K562 treated with DMSO at 1 percent for 48 hours (cell line): ENCODE results near the gene CDH24. TPM values are rescaled to one million over a fixed set of nuclear protein-coding genes. Genes with fewer than 3 reads are reported as not detected.

Experiments used
- total RNA-seq: library from RNA; unstranded; fragments of 300-600 nt; gene quantifications from 2 replicates; pipeline ENCODE4 v1.2.3, GENCODE V29; 2022; ENCODE audit warnings: low replicate concordance; ENCODE audit errors: extremely low read depth

The CDH24 gene, protein sequence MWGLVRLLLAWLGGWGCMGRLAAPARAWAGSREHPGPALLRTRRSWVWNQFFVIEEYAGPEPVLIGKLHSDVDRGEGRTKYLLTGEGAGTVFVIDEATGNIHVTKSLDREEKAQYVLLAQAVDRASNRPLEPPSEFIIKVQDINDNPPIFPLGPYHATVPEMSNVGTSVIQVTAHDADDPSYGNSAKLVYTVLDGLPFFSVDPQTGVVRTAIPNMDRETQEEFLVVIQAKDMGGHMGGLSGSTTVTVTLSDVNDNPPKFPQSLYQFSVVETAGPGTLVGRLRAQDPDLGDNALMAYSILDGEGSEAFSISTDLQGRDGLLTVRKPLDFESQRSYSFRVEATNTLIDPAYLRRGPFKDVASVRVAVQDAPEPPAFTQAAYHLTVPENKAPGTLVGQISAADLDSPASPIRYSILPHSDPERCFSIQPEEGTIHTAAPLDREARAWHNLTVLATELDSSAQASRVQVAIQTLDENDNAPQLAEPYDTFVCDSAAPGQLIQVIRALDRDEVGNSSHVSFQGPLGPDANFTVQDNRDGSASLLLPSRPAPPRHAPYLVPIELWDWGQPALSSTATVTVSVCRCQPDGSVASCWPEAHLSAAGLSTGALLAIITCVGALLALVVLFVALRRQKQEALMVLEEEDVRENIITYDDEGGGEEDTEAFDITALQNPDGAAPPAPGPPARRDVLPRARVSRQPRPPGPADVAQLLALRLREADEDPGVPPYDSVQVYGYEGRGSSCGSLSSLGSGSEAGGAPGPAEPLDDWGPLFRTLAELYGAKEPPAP
- total RNA-seq = not detected in 2 replicates

GRCh38 chr14:23056956-23057756 lies at the start of gene CDH24:
Gene CDH24 (minus strand): TSS chr14:23057520. CDS start chr14:23055733, 1,787 bp downstream.

DNA sequence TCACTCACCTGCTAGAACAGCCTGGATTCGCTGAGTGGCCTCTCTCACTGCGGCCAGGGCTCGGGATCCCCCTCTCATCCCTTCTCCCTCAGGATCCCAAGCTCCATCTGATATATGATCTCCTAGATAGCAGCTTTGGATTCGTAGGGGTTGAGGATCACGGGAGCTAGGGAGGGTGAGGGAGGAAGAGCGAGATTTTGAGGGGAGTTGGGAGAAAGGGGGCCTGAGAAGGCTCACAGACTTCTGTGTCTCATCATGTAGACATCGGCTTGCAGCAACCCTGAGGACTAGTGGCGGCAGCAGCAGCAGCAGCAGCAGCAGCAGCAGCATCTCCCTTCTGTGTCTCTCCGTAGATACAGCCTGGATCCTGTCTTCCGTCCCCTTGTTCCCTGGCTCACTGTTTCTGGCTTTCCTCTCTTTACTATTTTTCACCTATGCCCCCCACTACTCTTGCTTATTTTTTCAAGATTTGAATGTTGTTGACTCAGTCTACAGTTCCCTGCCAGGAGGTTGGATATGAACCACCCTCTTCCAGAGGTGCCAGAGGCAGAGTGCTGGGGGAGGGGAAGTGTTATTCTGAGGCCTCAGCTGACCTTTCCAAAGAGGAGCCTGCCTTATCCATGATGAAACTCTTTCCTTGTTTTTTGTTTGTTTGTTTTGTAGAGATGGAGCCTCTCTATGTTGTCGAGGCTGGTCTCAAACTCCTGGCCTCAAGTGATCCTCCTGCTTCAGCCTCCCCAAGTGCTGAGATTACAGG lies 47.4 kb upstream of the CDH24 start, which contains the start of gene CIROP:
Gene CIROP (minus strand): TSS at position 399 of the 757 bp plus-strand sequence. CDS start 69 bp downstream, at position 330.

DNA sequence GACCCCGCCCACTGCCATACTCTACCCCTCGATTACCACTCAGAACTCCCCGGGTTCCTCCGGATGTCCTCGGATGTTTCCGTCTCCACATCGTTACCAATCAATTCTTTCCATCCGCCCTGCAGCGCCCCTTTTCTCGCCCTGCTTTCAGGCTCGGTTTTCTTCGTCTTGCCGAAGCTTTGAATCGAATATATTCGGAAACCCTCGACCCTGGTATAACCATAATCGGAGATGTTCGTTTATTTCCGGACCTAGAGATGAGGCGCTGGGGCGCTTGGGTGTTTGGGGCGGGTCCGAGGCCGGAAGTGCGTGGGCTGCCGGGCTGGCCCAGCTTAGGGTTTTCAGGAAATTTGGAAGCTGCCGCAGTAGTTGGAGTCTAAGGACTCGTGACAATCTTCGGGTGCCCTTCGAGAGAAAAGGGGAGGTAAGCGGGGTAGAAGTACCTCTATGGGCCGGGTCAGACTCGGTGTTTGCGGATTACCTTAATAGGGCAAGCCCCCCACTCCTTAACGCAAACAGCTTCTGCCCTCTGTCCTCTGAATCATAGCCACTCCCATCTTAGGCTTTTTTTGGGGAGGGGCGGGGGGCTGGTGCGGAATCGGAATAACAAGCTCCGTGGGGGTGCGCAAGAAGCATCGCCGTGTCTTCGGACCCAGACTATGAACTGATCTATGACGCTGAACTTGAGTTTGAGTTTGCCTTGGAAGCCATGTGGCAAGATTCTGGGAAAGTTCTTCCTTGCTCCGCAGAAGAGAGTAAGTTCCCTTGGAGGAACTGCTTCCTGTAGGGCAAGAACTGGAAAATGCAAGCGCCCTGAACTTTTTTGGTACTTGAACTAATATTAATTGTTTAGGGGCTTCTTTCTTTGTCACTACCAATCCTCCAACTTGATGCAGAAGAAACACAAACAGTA lies 38.1 kb upstream of the CDH24 start, which contains the start of gene C14orf119:
Gene C14orf119 (plus strand): TSS at position 310 of the 913 bp plus-strand sequence. CDS start 2,154 bp downstream, outside the sequence.

DNA sequence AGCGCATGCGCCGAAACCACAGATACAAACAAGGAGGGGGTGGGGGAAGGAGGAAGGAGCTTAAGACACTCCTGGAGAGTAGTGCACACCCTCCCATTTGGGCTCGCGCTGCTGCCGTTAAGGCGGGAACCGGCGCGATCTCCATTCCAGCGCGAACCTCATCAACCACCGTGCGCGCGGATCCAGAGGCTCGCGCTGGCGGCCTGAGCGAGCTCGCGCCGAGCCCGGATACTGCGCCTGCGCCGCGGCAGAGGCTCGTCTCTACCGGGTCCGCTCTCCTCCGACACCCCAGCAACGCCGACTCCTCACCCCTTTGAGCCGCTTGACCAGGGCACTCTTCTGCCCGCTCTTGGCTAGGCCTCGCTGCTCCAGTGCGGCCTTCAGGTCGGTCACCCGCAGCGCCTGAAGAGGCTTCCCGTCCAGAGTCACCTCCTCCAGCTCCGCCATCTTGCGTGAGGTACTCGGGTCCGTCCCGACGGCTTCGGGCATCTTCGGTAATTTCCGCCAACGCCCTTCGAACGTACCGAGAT lies 37.4 kb upstream of the CDH24 start, which contains the start of gene ACIN1:
Gene ACIN1 (minus strand): TSS at position 471 of the 530 bp plus-strand sequence. CDS start 24 bp downstream, at position 447.

DNA sequence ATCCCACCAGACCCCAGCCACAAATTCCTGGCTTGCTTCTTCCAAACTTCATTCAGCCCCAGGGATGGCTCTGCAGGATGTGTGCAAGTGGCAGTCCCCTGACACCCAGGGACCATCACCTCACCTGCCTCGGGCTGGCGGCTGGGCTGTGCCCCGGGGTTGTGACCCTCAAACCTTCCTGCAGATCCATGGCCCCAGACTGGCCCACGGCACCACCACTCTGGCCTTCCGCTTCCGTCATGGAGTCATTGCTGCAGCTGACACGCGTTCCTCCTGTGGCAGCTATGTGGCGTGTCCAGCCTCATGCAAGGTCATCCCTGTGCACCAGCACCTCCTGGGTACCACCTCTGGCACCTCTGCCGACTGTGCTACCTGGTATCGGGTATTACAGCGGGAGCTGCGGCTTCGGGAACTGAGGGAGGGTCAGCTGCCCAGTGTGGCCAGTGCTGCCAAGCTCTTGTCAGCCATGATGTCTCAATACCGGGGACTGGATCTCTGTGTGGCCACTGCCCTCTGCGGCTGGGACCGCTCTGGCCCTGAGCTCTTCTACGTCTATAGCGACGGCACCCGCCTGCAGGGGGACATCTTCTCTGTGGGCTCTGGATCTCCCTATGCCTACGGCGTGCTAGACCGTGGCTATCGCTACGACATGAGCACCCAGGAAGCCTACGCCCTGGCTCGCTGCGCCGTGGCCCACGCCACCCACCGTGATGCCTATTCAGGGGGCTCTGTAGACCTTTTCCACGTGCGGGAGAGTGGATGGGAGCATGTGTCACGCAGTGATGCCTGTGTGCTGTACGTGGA lies 15.0 kb downstream of the CDH24 start, which contains the start of gene PSMB11:
Gene PSMB11 (plus strand): TSS at position 51 of the 804 bp plus-strand sequence. CDS start 14 bp downstream, at position 65.

GRCh38 chr14:23034498-23035302 lies 22.6 kb downstream of the CDH24 start, which contains the start of gene PSMB5:
Gene PSMB5 (minus strand): TSS chr14:23034900. CDS start chr14:23034881, 19 bp downstream.

GRCh38 chr14:23009939-23010726 lies 47.2 kb downstream of the CDH24 start, which contains the start of gene C14orf93:
Gene C14orf93 (minus strand): TSS chr14:23010143. CDS start chr14:22999023, 11,120 bp downstream.

Other genes starting within 250 kb of the CDH24 start
- not detected in 2 replicates for gene SLC7A7, start 242.1 kb downstream of the CDH24 start, total RNA-seq
- gene MRPL52, start 227.6 kb downstream of the CDH24 start, total RNA-seq = not detected in 2 replicates
- gene MMP14, start 220.9 kb downstream of the CDH24 start, total RNA-seq = not detected in 2 replicates
- gene LRP10, start 185.8 kb downstream of the CDH24 start, total RNA-seq = not detected in 2 replicates
- not detected in 2 replicates for gene REM2, start 174.3 kb downstream of the CDH24 start, total RNA-seq
- not detected in 2 replicates for gene RBM23, start 138.4 kb downstream of the CDH24 start, total RNA-seq
- gene PRMT5, start 128.1 kb downstream of the CDH24 start, total RNA-seq = not detected in 2 replicates
- gene HAUS4, start 100.4 kb downstream of the CDH24 start, total RNA-seq = not detected in 2 replicates
- not detected in 2 replicates for gene AJUBA, start 75.0 kb downstream of the CDH24 start, total RNA-seq
- gene C14orf93, start 47.4 kb downstream of the CDH24 start, total RNA-seq = not detected in 2 replicates
- not detected in 2 replicates for gene PSMB5, start 22.6 kb downstream of the CDH24 start, total RNA-seq
- gene PSMB11, start 15.3 kb downstream of the CDH24 start, total RNA-seq = not detected in 2 replicates
- not detected in 2 replicates for gene ACIN1, start 37.6 kb upstream of the CDH24 start, total RNA-seq
- not detected in 2 replicates for gene C14orf119, start 38.0 kb upstream of the CDH24 start, total RNA-seq
- gene CIROP, start 47.5 kb upstream of the CDH24 start, total RNA-seq = not detected in 2 replicates
- gene CEBPE, start 61.7 kb upstream of the CDH24 start, total RNA-seq = not detected in 2 replicates
- gene SLC7A8, start 126.1 kb upstream of the CDH24 start, total RNA-seq = not detected in 2 replicates
- not detected in 2 replicates for gene RNF212B, start 180.4 kb upstream of the CDH24 start, total RNA-seq
- not detected in 2 replicates for gene HOMEZ, start 228.6 kb upstream of the CDH24 start, total RNA-seq
- gene PPP1R3E, start 245.3 kb upstream of the CDH24 start, total RNA-seq = not detected in 2 replicates
- gene BCL2L2, start 249.3 kb upstream of the CDH24 start, total RNA-seq = not detected in 2 replicates